Body of pancreas (tissue), 4 donors: ENCODE results near the gene U2AF2.

Source experiments
- CTCF ChIP-seq, 7 experiments: fragments of 450-650 bp in 4 of 7; fragments of 200-600 bp in 3 of 7; sonication (generic) in 3 of 7; IDR thresholded peaks; one replicate each; pipeline ENCODE4 v1.5.1; 2016 to 2019; ENCODE audit warnings: antibody characterized with exemption in 7 of 7
- POLR2A ChIP-seq, 3 donors: fragments of 450-650 bp; IDR thresholded peaks; one replicate each; pipeline ENCODE4 v1.6.1; 2016; ENCODE audit warnings: antibody characterized with exemption in 3 of 3, mild to moderate bottlenecking in 2 of 3

GRCh38 chr19:55656552-55656951 lies 1.7 kb downstream of the U2AF2 start:
- TF ChIP-seq CTCF (IDR thresholded peaks at IDR 0.05) = no peak
- TF ChIP-seq POLR2A (IDR thresholded peaks at IDR 0.05) = no peak
